Measurements from ENCODE around the gene C17orf67.

Gene C17orf67

DNA sequence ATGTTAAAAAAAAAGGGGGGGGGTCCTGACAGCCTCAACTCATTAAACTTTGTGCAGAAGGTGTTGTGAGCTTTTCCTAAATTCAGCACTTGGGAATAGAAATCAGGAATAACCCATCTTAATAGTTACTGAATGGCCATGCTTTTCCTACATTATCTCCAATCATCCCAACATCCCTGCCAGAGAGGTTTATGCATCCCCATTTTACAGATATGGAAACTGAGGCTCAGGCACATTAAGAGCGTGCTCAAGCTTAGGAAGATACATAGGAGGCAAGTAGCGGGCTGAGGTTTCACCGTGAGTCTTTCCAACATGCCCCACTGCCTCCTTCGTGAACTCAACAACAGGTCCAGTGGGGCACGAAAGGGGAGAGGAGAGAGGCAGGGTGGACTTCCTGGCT, 78.4 kb downstream of the C17orf67 start:
- Mint-ChIP-seq H3K27me3 (no peaks in the 10 kb centered on the region), H3K36me3 (ENCODE audit: low read depth) (no peaks in the 10 kb centered on the region), H3K4me3 (no peak overlapping the region), H3K4me1 (ENCODE audit: low read depth) (peaks cover 20% of the 10 kb centered on the region), H3K27ac (peak overlapping the region; percentile 17), H3K9me3 (no peaks in the 10 kb centered on the region)

DNA sequence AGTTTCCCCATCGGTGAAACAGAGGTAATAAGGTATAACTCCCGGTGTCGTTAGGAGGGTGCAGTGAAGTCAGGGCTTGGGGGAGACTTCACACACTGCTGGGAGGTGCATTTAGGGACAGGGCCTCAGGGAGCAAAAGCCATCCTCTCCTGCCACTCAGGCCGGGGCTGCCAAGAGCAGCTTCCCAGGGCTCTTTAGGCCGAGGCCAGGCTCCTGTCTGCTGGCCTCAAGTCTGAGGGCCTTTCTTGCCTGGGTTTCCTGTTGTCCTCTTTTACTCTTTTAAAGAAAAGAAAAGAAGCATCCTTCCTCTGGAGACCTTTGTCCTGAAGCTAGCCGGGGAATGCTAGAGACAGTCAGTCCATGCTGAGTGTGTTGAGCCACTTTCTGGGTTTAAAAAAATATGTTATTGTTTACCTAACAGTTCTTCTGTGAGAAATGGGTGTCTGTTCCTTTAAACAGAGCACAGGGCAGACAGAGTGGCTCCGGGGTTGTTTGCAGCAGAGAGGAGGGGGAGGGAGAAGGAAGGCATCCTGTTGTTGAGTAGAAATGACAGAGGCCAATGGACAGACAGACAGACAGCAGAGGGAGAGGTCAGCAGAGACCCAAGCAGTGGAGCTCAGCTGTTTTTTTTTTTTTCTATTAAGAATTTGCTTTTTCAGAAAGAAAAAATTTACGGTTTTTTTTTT, 79.1 kb downstream of the C17orf67 start:
- no peak overlapping the region for H3K4me3 Mint-ChIP-seq
- H3K27ac Mint-ChIP-seq = peak overlapping the region; percentile 1
- no peaks in the 10 kb centered on the region for H3K27me3 Mint-ChIP-seq
- peaks cover 20% of the 10 kb centered on the region for H3K4me1 Mint-ChIP-seq (ENCODE audit: low read depth)
- H3K9me3 Mint-ChIP-seq = no peaks in the 10 kb centered on the region
- H3K36me3 Mint-ChIP-seq (ENCODE audit: low read depth) = no peaks in the 10 kb centered on the region

DNA sequence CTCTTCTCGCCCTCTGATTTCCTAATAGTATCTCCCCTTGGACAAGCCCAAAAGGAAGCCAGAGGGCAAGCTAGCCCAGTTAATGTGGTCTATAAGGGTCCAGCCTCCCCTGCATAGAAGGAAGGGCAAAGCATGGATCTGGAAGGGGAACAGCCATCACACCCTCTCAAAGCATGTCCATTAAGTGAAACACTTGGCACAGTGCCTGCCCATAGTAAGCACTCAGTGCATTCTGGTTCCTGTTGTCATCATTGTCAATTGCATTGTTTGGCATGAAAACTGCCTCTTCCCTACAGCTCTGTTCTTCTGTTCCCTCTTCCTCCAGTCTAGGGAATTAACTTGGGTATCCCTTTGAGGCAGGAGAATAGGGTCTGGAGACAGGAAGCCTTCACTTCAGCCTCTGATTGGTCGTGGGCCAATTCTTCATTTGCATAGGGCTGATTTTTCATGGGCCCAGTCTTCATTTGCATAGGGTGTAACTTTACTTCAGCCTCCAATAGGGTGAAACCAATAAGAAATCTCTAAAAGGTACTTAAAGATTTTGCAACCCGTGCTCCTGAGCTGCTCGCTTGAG, 81.4 kb downstream of the C17orf67 start:
- Mint-ChIP-seq H3K9me3 (no peaks in the 10 kb centered on the region), H3K27ac (no peak overlapping the region), H3K4me3 (no peak overlapping the region), H3K4me1 (ENCODE audit: low read depth) (peaks cover 20% of the 10 kb centered on the region), H3K36me3 (ENCODE audit: low read depth) (no peaks in the 10 kb centered on the region), H3K27me3 (no peaks in the 10 kb centered on the region)

DNA sequence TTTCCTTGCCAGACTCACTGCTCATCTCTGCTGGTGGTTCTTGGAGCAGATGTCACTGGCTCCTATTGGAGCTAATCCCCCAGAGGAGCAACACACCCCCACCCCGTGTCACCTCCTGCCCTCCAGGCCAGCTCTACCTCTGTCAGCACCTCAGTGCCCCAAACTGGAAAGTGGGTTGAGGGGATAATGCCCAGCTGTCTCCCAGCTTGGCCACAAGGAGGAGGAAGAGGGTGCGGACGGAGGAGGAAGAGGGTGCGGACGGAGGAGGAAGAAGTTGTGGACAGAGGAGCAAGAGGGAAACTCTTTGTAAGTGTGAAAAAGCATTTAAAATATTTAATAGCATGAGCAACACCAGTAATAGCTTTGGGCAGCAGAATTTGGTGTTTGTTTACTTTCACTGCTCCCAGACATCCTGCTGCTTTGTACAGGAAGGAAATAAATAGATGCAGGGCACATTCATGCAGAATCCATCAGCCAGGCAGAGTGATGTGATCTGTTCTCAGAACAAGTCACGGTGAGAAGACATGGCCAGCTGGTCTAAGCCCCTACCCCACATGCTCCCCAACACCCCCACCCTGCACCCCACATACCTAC, 82.5 kb downstream of the C17orf67 start:
- peaks cover 13% of the 10 kb centered on the region for H3K4me1 Mint-ChIP-seq (ENCODE audit: low read depth)
- H3K9me3 Mint-ChIP-seq = no peaks in the 10 kb centered on the region
- no peaks in the 10 kb centered on the region for H3K36me3 Mint-ChIP-seq (ENCODE audit: low read depth)
- no peaks in the 10 kb centered on the region for H3K27me3 Mint-ChIP-seq
- no peak overlapping the region for H3K4me3 Mint-ChIP-seq
- no peak overlapping the region for H3K27ac Mint-ChIP-seq

DNA sequence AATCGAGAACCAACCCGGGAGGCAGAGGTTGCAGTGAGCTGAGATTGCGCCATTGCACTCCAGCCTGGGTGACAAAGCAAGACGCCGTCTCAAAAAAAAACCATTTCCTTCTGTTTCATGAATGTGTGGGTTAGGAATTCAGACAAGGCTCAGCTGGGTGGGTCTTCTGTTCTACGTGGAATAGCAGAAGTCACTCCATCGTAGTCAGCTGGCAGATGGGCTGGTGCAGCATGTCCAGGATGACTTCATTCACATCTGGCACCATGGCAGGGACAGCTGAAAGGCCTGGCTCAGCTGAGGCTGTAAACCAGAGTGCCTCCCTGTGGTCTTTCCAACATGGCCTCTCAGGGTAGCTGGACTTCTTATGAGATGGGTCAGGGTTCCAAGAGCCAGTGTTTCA, 89.0 kb downstream of the C17orf67 start:
- Mint-ChIP-seq H3K27me3 (peaks cover 5% of the 10 kb centered on the region), H3K27ac (no peak overlapping the region), H3K4me1 (ENCODE audit: low read depth) (no peaks in the 10 kb centered on the region), H3K9me3 (no peaks in the 10 kb centered on the region), H3K36me3 (ENCODE audit: low read depth) (no peaks in the 10 kb centered on the region), H3K4me3 (no peak overlapping the region)

DNA sequence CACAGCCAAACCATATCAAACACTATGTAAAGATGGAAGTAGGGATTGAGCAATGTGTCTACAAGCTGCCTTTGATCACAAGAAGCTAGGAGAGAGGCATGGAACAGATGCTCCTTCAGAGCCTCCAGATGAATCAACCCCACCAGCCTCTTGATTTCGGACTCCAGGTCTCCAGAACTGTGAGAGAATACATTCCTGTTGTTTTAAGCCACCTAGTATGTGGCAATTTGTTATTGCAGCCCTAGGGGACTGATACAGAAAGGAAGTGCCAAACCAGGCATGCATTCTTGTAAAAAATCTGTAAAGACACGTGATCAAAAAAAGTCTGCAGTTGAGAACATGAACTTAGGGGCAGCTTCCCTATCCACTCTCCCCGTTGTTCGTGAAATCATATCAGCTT, 91.1 kb downstream of the C17orf67 start:
- no peaks in the 10 kb centered on the region for H3K36me3 Mint-ChIP-seq (ENCODE audit: low read depth)
- H3K4me3 Mint-ChIP-seq = no peak overlapping the region
- H3K9me3 Mint-ChIP-seq = no peaks in the 10 kb centered on the region
- H3K27ac Mint-ChIP-seq = no peak overlapping the region
- H3K27me3 Mint-ChIP-seq = peaks cover 5% of the 10 kb centered on the region
- no peaks in the 10 kb centered on the region for H3K4me1 Mint-ChIP-seq (ENCODE audit: low read depth)

All from stimulated activated naive CD8-positive, alpha-beta T cell treated with anti-CD3 and anti-CD28 coated beads, Interleukin-15, Interleukin-2, amounts not matched to agents 100 ng/mL and 50 ng/mL, for 24 hours (primary cell).